ENCODE results near the gene FBXW4. TPM values are rescaled to one million over a fixed set of nuclear protein-coding genes. Genes with fewer than 3 reads are reported as not detected.
A peak's percentile ranks its signal among the peaks of the same experiment; 100 is the strongest.

The FBXW4 gene
- 10 to 100 TPM; 48.2 to 83.6 (median 71.3) TPM for total RNA-seq

DNA sequence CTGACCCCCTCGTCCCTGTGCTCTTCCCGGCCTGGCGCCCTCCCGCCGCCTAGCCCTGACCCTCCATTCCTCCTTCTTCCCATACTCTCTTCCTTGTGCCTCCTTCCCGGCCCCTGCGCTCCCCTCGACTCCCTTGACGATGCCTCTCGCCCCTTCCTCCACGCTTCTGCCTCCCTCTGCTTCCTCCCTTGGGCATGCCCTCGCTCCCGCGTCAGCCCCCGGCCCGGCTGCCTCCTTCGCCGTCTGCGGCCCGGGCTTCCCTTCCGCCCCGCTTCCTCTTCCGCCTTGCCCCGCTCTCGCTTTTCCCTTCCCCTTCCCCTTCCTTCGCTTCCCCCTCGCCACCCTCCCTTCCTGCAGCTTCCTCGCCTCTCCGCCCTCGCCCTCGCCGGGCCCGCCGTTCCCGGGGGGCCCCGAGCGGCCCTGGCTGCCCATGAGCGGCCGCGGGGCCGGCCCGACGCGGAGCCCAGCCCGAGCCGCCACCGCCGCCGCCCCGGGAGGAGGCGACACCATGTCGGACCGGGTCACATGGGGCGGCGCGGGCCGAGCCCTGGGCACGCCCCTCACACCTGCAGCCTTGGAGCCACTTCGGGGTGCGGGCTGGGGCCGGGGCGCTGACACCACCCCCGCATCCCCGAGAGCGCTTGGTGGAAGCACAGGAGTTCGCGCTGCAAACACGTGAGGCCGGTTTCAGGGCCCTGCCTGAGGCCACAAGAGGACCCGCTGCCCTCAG is at the start of gene FBXW4:
Gene FBXW4 (minus strand): TSS at position 497 of the 730 bp plus-strand sequence. CDS start 65 bp downstream, at position 432.
- peak; percentile 71 to 84 for DNase-seq (ENCODE audit: low spot score in 2 of 2)
- TF ChIP-seq CTCF (IDR thresholded peaks at IDR 0.05): no peak
- TF ChIP-seq POLR2A (IDR thresholded peaks at IDR 0.05): peak; percentile 71 to 79
- no peak for TF ChIP-seq POLR2AphosphoS5 (IDR thresholded peaks at IDR 0.05)
- no peak for TF ChIP-seq EP300 (IDR thresholded peaks at IDR 0.05)
- Histone ChIP-seq H3K4me1 (peaks cover 33% of the 10 kb centered on the region), H3K27ac (peak within 1 kb of the TSS; percentile 98), H3K36me3 (no peaks in the 10 kb centered on the region), H3K27me3 (no peaks in the 10 kb centered on the region), H3K9me3 (no peaks in the 10 kb centered on the region), H3K4me3 (peak within 1 kb of the TSS; percentile 87)
- 1% methylated on average over 42 of the region's 70 CpGs for WGBS

DNA sequence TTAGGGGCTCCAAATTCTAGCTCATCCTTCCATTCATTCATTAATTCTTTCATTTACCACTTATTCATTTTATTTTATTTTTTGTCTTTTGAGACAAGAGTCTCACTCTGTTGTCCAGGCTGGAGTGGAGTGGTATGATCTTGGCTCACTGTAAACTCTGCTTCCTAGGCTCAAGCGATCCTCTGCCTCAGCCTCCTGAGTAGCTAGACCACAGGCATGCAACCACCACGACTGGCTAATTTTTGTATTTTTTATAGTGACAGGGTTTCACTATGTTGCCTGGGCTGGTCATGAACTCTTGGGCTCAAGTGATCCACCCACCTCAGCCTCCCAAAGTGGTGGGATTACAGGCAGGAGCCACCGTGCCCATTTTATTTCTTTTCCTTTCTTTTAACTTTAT is 49.3 kb upstream of the FBXW4 start:
- Histone ChIP-seq H3K4me3 (no peak overlapping the region), H3K36me3 (no peaks in the 10 kb centered on the region), H3K9me3 (no peaks in the 10 kb centered on the region), H3K4me1 (no peaks in the 10 kb centered on the region), H3K27ac (no peak overlapping the region), H3K27me3 (peaks cover 9% of the 10 kb centered on the region)
- DNase-seq (ENCODE audit: low spot score in 2 of 2): no peak
- no peak for TF ChIP-seq CTCF (IDR thresholded peaks at IDR 0.05)
- no peak for TF ChIP-seq POLR2A (IDR thresholded peaks at IDR 0.05)
- TF ChIP-seq POLR2AphosphoS5 (IDR thresholded peaks at IDR 0.05): no peak
- TF ChIP-seq EP300 (IDR thresholded peaks at IDR 0.05): no peak
- WGBS: 71% methylated on average over 3 of the region's 3 CpGs

DNA sequence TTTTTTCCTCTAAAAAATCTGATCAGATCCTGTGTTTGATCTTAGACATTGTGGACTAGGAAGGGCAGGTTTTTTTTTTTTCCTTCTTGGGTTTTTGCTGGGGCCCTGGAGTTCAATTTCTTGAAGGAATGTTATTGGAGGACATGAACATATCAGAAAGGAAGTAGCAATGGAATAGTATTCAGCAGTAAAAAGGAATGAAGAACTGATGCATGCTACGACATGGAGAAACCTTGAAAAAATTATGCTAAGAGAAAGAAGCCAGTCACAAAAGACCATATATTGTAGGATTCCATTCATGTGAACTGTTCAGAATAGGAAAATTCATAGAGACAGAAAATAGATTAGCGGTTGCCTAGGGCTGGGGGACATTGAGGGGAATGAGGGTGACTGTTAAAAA is 47.0 kb upstream of the FBXW4 start:
- no peaks in the 10 kb centered on the region for H3K9me3 ChIP-seq
- H3K36me3 ChIP-seq: no peaks in the 10 kb centered on the region
- TF ChIP-seq POLR2AphosphoS5 (IDR thresholded peaks at IDR 0.05): no peak
- no peak for TF ChIP-seq POLR2A (IDR thresholded peaks at IDR 0.05)
- no peak for TF ChIP-seq CTCF (IDR thresholded peaks at IDR 0.05)
- TF ChIP-seq EP300 (IDR thresholded peaks at IDR 0.05): no peak
- H3K4me3 ChIP-seq: no peak overlapping the region
- peaks cover 17% of the 10 kb centered on the region for H3K27me3 ChIP-seq
- WGBS: 48% methylated on average over 2 of the region's 2 CpGs
- no peak for DNase-seq (ENCODE audit: low spot score in 2 of 2)
- no peaks in the 10 kb centered on the region for H3K4me1 ChIP-seq
- H3K27ac ChIP-seq: no peak overlapping the region

DNA sequence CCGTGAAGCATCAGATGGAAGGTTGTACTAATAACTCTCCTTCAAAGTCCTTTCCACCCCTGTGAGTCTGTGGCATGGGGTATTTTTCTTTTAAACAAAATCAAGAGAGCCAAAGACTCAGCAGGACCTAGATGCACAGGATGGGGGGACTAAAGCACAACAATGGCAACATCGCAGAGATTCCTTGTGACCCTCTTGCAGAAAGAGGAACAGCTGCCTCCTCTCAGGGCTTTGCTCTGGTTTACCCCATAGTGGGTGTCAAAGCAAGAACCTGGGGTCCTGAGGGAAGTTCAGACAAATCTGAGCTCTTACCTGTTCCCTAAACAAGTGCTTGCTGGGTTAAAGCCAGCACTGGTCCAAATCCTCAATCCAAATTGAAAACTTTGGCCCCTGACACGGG is 41.7 kb upstream of the FBXW4 start:
- Histone ChIP-seq H3K36me3 (no peaks in the 10 kb centered on the region), H3K4me1 (no peaks in the 10 kb centered on the region), H3K4me3 (no peak overlapping the region), H3K27me3 (peaks cover 11% of the 10 kb centered on the region), H3K9me3 (no peaks in the 10 kb centered on the region), H3K27ac (no peak overlapping the region)
- TF ChIP-seq POLR2A (IDR thresholded peaks at IDR 0.05) (no peak), CTCF (IDR thresholded peaks at IDR 0.05) (no peak), EP300 (IDR thresholded peaks at IDR 0.05) (no peak), POLR2AphosphoS5 (IDR thresholded peaks at IDR 0.05) (no peak)
- no peak for DNase-seq (ENCODE audit: low spot score in 2 of 2)
- WGBS: 81% methylated on average over 3 of the region's 3 CpGs

DNA sequence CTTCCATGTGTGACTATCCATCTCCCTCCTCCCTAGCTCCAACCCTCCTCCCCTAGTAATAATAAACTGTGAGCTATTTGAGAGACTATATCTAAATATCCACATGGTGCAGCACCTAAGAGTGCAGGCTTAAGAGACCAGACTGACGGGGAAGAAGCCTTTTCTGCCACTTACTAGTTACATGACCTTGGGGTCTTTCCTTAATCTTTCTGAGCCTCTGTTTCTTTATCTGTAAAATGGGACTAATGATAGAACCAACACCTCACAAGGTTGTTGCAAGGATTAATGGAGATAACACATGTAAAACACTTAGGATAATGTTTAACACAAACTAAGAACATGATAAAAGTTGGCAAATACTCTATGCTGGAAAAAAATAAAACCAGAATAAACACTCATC is 37.1 kb upstream of the FBXW4 start:
- no peaks in the 10 kb centered on the region for H3K9me3 ChIP-seq
- no peaks in the 10 kb centered on the region for H3K27me3 ChIP-seq
- no peak overlapping the region for H3K27ac ChIP-seq
- H3K36me3 ChIP-seq: no peaks in the 10 kb centered on the region
- DNase-seq (ENCODE audit: low spot score in 2 of 2): no peak
- TF ChIP-seq POLR2AphosphoS5 (IDR thresholded peaks at IDR 0.05): no peak
- no peak for TF ChIP-seq CTCF (IDR thresholded peaks at IDR 0.05)
- no peak for TF ChIP-seq POLR2A (IDR thresholded peaks at IDR 0.05)
- 70% methylated on average over 1 of the region's 1 CpG for WGBS
- no peak overlapping the region for H3K4me3 ChIP-seq
- H3K4me1 ChIP-seq: no peaks in the 10 kb centered on the region

Data from suprapubic skin (tissue), 4 donors.